GM23338 (cell line): ENCODE results near the gene VEPH1. TPM values are rescaled to one million over a fixed set of nuclear protein-coding genes. Genes with fewer than 3 reads are reported as not detected.

Experiments used
- ATAC-seq: fragments of 200-7000 bp; cut with Tn5 transposase; 3 replicates; pipeline ENCODE4 v1.9.1; 2020
- DNase-seq: peaks from one replicate; pipeline ENCODE4 v3.0.0-alpha.2; 2015; ENCODE audit warnings: low spot score
- H2AFZ ChIP-seq: fragments of 200-600 bp; sonication (generic); 2 replicates; pipeline ENCODE4 v1.8.0; 2016; ENCODE audit warnings: antibody characterized with exemption, mild to moderate bottlenecking, moderate library complexity
- H3F3A ChIP-seq: fragments of 200-600 bp; sonication (generic); replicated peaks from 2 replicates; pipeline ENCODE4 v1.8.0; 2017; ENCODE audit warnings: antibody characterized with exemption, mixed run types, low read depth
- H3K27ac ChIP-seq: fragments of 200-600 bp; sonication (generic); 2 replicates; pipeline ENCODE4 v1.6.1; 2016; ENCODE audit warnings: low read depth
- H3K27me3 ChIP-seq: fragments of 200-600 bp; sonication (generic); 2 replicates; pipeline ENCODE4 v1.8.0; 2016; ENCODE audit warnings: mild to moderate bottlenecking, mixed run types, moderate library complexity; ENCODE audit not compliant: insufficient read depth
- H3K36me3 ChIP-seq: fragments of 200-600 bp; sonication (generic); 2 replicates; pipeline ENCODE4 v1.8.0; 2016; ENCODE audit warnings: mild to moderate bottlenecking; ENCODE audit not compliant: insufficient read depth
- H3K4me1 ChIP-seq: fragments of 200-600 bp; sonication (generic); 2 replicates; pipeline ENCODE4 v1.8.0; 2016; ENCODE audit warnings: mild to moderate bottlenecking, moderate library complexity; ENCODE audit not compliant: insufficient read depth
- H3K4me2 ChIP-seq: fragments of 200-600 bp; sonication (generic); 2 replicates; pipeline ENCODE4 v1.7.1; 2017; ENCODE audit warnings: mixed run types
- H3K4me3 ChIP-seq: fragments of 200-600 bp; sonication (generic); 2 replicates; pipeline ENCODE4 v1.6.1; 2016; ENCODE audit warnings: mixed run types
- H3K79me2 ChIP-seq: fragments of 200-600 bp; sonication (generic); replicated peaks from 2 replicates; pipeline ENCODE4 v1.8.0; 2017; ENCODE audit warnings: mild to moderate bottlenecking; ENCODE audit not compliant: insufficient read depth
- H3K9me2 ChIP-seq: fragments of 200-600 bp; sonication (generic); 2 replicates; pipeline ENCODE4 v1.8.0; 2017; ENCODE audit not compliant: insufficient read depth
- H4K20me1 ChIP-seq: fragments of 200-600 bp; sonication (generic); replicated peaks from 2 replicates; pipeline ENCODE4 v1.8.0; 2017; ENCODE audit warnings: mild to moderate bottlenecking; ENCODE audit not compliant: insufficient read depth
- H3K27ac Mint-ChIP-seq: 2 replicates; pipeline ENCODE4 v1.8.0; 2020; ENCODE audit warnings: inconsistent platforms, mild to moderate bottlenecking, moderate library complexity, mixed read lengths
- H3K27me3 Mint-ChIP-seq: 3 replicates; pipeline ENCODE4 v1.8.0; 2022; ENCODE audit warnings: low read depth, mild to moderate bottlenecking, moderate library complexity, mixed read lengths, inconsistent platforms; ENCODE audit not compliant: insufficient read depth, poor library complexity
- H3K36me3 Mint-ChIP-seq: 3 replicates; pipeline ENCODE4 v1.8.0; 2021; ENCODE audit warnings: low read depth, mild to moderate bottlenecking, inconsistent platforms, moderate library complexity, mixed read lengths
- H3K4me1 Mint-ChIP-seq: 3 replicates; pipeline ENCODE4 v1.8.0; 2020; ENCODE audit warnings: mild to moderate bottlenecking, inconsistent platforms, mixed read lengths
- H3K4me3 Mint-ChIP-seq: 3 replicates; pipeline ENCODE4 v1.8.0; 2021; ENCODE audit warnings: moderate library complexity, mild to moderate bottlenecking, inconsistent platforms, mixed read lengths
- H3K9me3 Mint-ChIP-seq: 3 replicates; pipeline ENCODE4 v1.8.0; 2020; ENCODE audit warnings: moderate library complexity, mild to moderate bottlenecking, inconsistent platforms, mixed read lengths
- CREB1 ChIP-seq: fragments of 250-450 bp; sonication (Bioruptor Pico); IDR thresholded peaks from 2 replicates; pipeline ENCODE4 v1.5.0; 2020; ENCODE audit warnings: low read depth, mild to moderate bottlenecking, moderate library complexity
- CTCF ChIP-seq, 2 experiments: fragments of 200-600 bp in 1 of 2; sonication (generic) in 1 of 2; conservative IDR thresholded peaks; 2 replicates each; pipeline versions ENCODE4 v1.5.1 to v1.6.1; 2016 to 2017; ENCODE audit warnings: antibody characterized with exemption in 2 of 2, low read depth in 2 of 2, mild to moderate bottlenecking in 2 of 2, moderate library complexity in 1 of 2
- ETS1 ChIP-seq: IDR thresholded peaks from 2 replicates; pipeline ENCODE4 v1.6.1; 2016; ENCODE audit warnings: antibody characterized with exemption
- EZH2 ChIP-seq: fragments of 200-600 bp; sonication (generic); IDR thresholded peaks from one replicate; pipeline ENCODE4 v1.8.0; 2017; ENCODE audit warnings: antibody characterized with exemption, mild to moderate bottlenecking, low read depth; ENCODE audit not compliant: unreplicated experiment
- EZH2phosphoT487 ChIP-seq: fragments of 200-600 bp; sonication (generic); IDR thresholded peaks from one replicate; pipeline ENCODE4 v1.8.1; 2018; ENCODE audit warnings: antibody characterized with exemption; ENCODE audit not compliant: unreplicated experiment
- JUNB ChIP-seq: IDR thresholded peaks from one replicate; pipeline ENCODE4 v1.6.1; 2016; ENCODE audit warnings: antibody characterized with exemption; ENCODE audit not compliant: unreplicated experiment
- NANOG ChIP-seq: IDR thresholded peaks from 2 replicates; pipeline ENCODE4 v1.6.1; 2016; ENCODE audit warnings: antibody characterized with exemption, borderline replicate concordance
- POLR2AphosphoS5 ChIP-seq: IDR thresholded peaks from 2 replicates; pipeline ENCODE4 v1.6.1; 2016; ENCODE audit warnings: antibody characterized with exemption, low read depth
- REST ChIP-seq: IDR thresholded peaks from one replicate; pipeline ENCODE4 v1.6.1; 2018; ENCODE audit warnings: antibody characterized with exemption; ENCODE audit not compliant: unreplicated experiment
- STAT1 ChIP-seq: IDR thresholded peaks from one replicate; pipeline ENCODE4 v1.6.1; 2016; ENCODE audit warnings: antibody characterized with exemption; ENCODE audit not compliant: unreplicated experiment
- ZNF114 ChIP-seq: fragments of 250-450 bp; sonication (Bioruptor Pico); IDR thresholded peaks from 2 replicates; pipeline ENCODE4 v1.5.0; 2020; ENCODE audit warnings: mild to moderate bottlenecking, moderate library complexity
- ZNF331 ChIP-seq: fragments of 250-450 bp; sonication (Bioruptor Pico); IDR thresholded peaks from 2 replicates; pipeline ENCODE4 v1.5.0; 2020; ENCODE audit warnings: low read depth, mild to moderate bottlenecking, moderate library complexity
- ZNF462 ChIP-seq: fragments of 250-450 bp; sonication (Bioruptor Pico); IDR thresholded peaks from 2 replicates; pipeline ENCODE4 v1.5.0; 2020; ENCODE audit warnings: mild to moderate bottlenecking, moderate library complexity
- polyA plus RNA-seq: library from polyadenylated mRNA; unstranded; fragments of >200 nt; fragmentation: Nextera tagmentation; extraction: Ambion mirVana; gene quantifications from 2 replicates; pipeline ENCODE4 v1.2.1, GENCODE V29; 2016
- total RNA-seq: library from RNA; depleted of rRNA; stranded (reverse); fragments of >200 nt; shearing (Covaris generic); gene quantifications from 2 replicates; pipeline ENCODE4 v1.2.3, GENCODE V29; 2014

The VEPH1 gene
- total and polyA plus RNA-seq, 2 experiments from 2014 or later, result 15.4 to 33.8 TPM

GRCh38 chr3:157407769-157408168 lies 95.4 kb downstream of the VEPH1 start:
- DNase-seq, result no peak
- no peak for ATAC-seq
- TF ChIP-seq CREB1 (CRISPR knock-in tag), result no peak
- TF ChIP-seq EZH2, result no peak
- TF ChIP-seq STAT1, result no peak
- TF ChIP-seq ZNF462 (CRISPR knock-in tag), result no peak
- TF ChIP-seq ZNF114 (CRISPR knock-in tag), result no peak
- no peak for TF ChIP-seq REST
- TF ChIP-seq POLR2AphosphoS5, result no peak
- no peak for TF ChIP-seq CTCF (conservative IDR thresholded peaks at IDR 0.05; ENCODE audit: low read depth in 2 of 2)
- TF ChIP-seq NANOG, result no peak
- TF ChIP-seq ZNF331 (CRISPR knock-in tag), result no peak
- TF ChIP-seq ETS1, result no peak
- TF ChIP-seq JUNB, result no peak
- no peak for TF ChIP-seq EZH2phosphoT487
- H3K9me3 Mint-ChIP-seq, result no peaks in the 10 kb centered on the region
- H3K36me3 ChIP-seq, result no peaks in the 10 kb centered on the region
- H3F3A ChIP-seq, result no peaks in the 10 kb centered on the region
- no peak overlapping the region for H3K27ac ChIP-seq
- H4K20me1 ChIP-seq, result no peaks in the 10 kb centered on the region
- no peak overlapping the region for H2AFZ ChIP-seq
- no peak overlapping the region for H3K4me2 ChIP-seq
- H3K27me3 Mint-ChIP-seq, result no peaks in the 10 kb centered on the region
- H3K4me3 ChIP-seq, result no peak overlapping the region
- no peaks in the 10 kb centered on the region for H3K79me2 ChIP-seq
- H3K27me3 ChIP-seq, result no peaks in the 10 kb centered on the region
- H3K9me2 ChIP-seq, result 0 out of 2 replicates have a peak, but pooled peaks cover 4% of the 10 kb centered on the region
- no peak overlapping the region for H3K27ac Mint-ChIP-seq
- peaks cover 6% of the 10 kb centered on the region; the same call in 1 of the 3 replicates for H3K36me3 Mint-ChIP-seq
- H3K4me3 Mint-ChIP-seq, result no peak overlapping the region
- H3K4me1 ChIP-seq, result peaks cover 6% of the 10 kb centered on the region
- H3K4me1 Mint-ChIP-seq, result peaks cover 29% of the 10 kb centered on the region
